ENCODE data around the gene CCDC74B.

CCDC74B gene

GRCh38 chr2:130187268-130187667 lies 42.4 kb upstream of the CCDC74B start (continued):
- TF ChIP-seq, protein P1, sequence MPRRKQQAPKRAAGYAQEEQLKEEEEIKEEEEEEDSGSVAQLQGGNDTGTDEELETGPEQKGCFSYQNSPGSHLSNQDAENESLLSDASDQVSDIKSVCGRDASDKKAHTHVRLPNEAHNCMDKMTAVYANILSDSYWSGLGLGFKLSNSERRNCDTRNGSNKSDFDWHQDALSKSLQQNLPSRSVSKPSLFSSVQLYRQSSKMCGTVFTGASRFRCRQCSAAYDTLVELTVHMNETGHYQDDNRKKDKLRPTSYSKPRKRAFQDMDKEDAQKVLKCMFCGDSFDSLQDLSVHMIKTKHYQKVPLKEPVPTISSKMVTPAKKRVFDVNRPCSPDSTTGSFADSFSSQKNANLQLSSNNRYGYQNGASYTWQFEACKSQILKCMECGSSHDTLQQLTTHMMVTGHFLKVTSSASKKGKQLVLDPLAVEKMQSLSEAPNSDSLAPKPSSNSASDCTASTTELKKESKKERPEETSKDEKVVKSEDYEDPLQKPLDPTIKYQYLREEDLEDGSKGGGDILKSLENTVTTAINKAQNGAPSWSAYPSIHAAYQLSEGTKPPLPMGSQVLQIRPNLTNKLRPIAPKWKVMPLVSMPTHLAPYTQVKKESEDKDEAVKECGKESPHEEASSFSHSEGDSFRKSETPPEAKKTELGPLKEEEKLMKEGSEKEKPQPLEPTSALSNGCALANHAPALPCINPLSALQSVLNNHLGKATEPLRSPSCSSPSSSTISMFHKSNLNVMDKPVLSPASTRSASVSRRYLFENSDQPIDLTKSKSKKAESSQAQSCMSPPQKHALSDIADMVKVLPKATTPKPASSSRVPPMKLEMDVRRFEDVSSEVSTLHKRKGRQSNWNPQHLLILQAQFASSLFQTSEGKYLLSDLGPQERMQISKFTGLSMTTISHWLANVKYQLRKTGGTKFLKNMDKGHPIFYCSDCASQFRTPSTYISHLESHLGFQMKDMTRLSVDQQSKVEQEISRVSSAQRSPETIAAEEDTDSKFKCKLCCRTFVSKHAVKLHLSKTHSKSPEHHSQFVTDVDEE (CRISPR knock-in tag; IDR thresholded peaks at IDR 0.05): no peak
- TF ChIP-seq TCF4 (CRISPR knock-in tag; IDR thresholded peaks at IDR 0.05; ENCODE audit: borderline replicate concordance) (no peak), ZFP30 (CRISPR knock-in tag; IDR thresholded peaks at IDR 0.05) (no peak), ARNTL (CRISPR knock-in tag; IDR thresholded peaks at IDR 0.05; ENCODE audit: borderline replicate concordance, low read depth) (no peak), OSR1 (CRISPR knock-in tag; IDR thresholded peaks at IDR 0.05) (no peak)
- TF ChIP-seq, protein P2, sequence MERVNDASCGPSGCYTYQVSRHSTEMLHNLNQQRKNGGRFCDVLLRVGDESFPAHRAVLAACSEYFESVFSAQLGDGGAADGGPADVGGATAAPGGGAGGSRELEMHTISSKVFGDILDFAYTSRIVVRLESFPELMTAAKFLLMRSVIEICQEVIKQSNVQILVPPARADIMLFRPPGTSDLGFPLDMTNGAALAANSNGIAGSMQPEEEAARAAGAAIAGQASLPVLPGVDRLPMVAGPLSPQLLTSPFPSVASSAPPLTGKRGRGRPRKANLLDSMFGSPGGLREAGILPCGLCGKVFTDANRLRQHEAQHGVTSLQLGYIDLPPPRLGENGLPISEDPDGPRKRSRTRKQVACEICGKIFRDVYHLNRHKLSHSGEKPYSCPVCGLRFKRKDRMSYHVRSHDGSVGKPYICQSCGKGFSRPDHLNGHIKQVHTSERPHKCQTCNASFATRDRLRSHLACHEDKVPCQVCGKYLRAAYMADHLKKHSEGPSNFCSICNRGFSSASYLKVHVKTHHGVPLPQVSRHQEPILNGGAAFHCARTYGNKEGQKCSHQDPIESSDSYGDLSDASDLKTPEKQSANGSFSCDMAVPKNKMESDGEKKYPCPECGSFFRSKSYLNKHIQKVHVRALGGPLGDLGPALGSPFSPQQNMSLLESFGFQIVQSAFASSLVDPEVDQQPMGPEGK (CRISPR knock-in tag; IDR thresholded peaks at IDR 0.05; ENCODE audit: borderline replicate concordance): no peak
- TF ChIP-seq, protein P3, sequence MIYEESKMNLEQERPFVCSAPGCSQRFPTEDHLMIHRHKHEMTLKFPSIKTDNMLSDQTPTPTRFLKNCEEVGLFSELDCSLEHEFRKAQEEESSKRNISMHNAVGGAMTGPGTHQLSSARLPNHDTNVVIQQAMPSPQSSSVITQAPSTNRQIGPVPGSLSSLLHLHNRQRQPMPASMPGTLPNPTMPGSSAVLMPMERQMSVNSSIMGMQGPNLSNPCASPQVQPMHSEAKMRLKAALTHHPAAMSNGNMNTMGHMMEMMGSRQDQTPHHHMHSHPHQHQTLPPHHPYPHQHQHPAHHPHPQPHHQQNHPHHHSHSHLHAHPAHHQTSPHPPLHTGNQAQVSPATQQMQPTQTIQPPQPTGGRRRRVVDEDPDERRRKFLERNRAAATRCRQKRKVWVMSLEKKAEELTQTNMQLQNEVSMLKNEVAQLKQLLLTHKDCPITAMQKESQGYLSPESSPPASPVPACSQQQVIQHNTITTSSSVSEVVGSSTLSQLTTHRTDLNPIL (CRISPR knock-in tag; IDR thresholded peaks at IDR 0.05; ENCODE audit: low read depth): no peak

- no peak for ATAC-seq
- TF ChIP-seq PPARA (CRISPR knock-in tag; IDR thresholded peaks at IDR 0.05; ENCODE audit: borderline replicate concordance) (no peak), ZFP30 (CRISPR knock-in tag; IDR thresholded peaks at IDR 0.05) (no peak), ZNF8 (CRISPR knock-in tag; IDR thresholded peaks at IDR 0.05) (no peak), ARNTL (CRISPR knock-in tag; IDR thresholded peaks at IDR 0.05; ENCODE audit: borderline replicate concordance, low read depth) (no peak), GLIS3 (CRISPR knock-in tag; IDR thresholded peaks at IDR 0.05) (no peak), ZNF70 (CRISPR knock-in tag; IDR thresholded peaks at IDR 0.05) (no peak), POU6F1 (CRISPR knock-in tag; IDR thresholded peaks at IDR 0.05; ENCODE audit: borderline replicate concordance, low read depth) (no peak), CSDC2 (CRISPR knock-in tag; IDR thresholded peaks at IDR 0.05) (no peak)
- TF ChIP-seq, protein P1 (CRISPR knock-in tag; IDR thresholded peaks at IDR 0.05): no peak
- TF ChIP-seq, protein P4, sequence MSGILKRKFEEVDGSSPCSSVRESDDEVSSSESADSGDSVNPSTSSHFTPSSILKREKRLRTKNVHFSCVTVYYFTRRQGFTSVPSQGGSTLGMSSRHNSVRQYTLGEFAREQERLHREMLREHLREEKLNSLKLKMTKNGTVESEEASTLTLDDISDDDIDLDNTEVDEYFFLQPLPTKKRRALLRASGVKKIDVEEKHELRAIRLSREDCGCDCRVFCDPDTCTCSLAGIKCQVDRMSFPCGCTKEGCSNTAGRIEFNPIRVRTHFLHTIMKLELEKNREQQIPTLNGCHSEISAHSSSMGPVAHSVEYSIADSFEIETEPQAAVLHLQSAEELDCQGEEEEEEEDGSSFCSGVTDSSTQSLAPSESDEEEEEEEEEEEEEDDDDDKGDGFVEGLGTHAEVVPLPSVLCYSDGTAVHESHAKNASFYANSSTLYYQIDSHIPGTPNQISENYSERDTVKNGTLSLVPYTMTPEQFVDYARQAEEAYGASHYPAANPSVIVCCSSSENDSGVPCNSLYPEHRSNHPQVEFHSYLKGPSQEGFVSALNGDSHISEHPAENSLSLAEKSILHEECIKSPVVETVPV (CRISPR knock-in tag; IDR thresholded peaks at IDR 0.05): no peak
Measured at GRCh38 chr2:130186391-130186790, 41.5 kb upstream of the CCDC74B start.

DNA sequence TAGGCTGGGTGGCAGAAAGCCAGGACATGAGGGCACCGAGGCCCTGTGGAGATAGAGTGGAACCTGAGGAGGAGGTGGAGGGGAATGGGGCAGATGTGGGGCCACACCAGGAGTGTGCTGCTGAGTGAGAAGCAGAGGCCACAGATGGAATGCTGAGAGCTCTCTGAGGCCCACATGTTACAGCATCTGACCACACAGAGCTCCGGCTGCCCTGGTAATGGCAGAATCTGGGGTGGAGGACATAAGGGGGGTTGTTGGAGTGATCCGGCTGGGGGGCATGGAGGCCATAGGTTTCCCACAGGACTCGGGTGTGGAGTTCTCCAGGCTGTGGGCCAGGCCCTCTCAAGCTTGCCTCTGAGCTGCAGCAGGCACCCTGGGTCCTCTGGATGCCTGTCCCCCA lies 41.0 kb upstream of the CCDC74B start:
- TF ChIP-seq TCF4 (CRISPR knock-in tag; IDR thresholded peaks at IDR 0.05; ENCODE audit: borderline replicate concordance): no peak
- TF ChIP-seq TOX (CRISPR knock-in tag; IDR thresholded peaks at IDR 0.05; ENCODE audit: borderline replicate concordance): no peak
- TF ChIP-seq CSDC2 (CRISPR knock-in tag; IDR thresholded peaks at IDR 0.05): no peak
- TF ChIP-seq ESRRG (CRISPR knock-in tag; IDR thresholded peaks at IDR 0.05): no peak
- no peak for ATAC-seq

All from SK-N-SH treated with all-trans-retinoic acid at 6 μM for 48 hours (cell line).